NCI-H1436 (cell line): Measurements from ENCODE around the gene ITCH.

Experiments
- DNase-seq: peaks from one replicate; lab custom pipeline; 2025; lab: John Stamatoyannopoulos, UW

The ITCH gene

DNA sequence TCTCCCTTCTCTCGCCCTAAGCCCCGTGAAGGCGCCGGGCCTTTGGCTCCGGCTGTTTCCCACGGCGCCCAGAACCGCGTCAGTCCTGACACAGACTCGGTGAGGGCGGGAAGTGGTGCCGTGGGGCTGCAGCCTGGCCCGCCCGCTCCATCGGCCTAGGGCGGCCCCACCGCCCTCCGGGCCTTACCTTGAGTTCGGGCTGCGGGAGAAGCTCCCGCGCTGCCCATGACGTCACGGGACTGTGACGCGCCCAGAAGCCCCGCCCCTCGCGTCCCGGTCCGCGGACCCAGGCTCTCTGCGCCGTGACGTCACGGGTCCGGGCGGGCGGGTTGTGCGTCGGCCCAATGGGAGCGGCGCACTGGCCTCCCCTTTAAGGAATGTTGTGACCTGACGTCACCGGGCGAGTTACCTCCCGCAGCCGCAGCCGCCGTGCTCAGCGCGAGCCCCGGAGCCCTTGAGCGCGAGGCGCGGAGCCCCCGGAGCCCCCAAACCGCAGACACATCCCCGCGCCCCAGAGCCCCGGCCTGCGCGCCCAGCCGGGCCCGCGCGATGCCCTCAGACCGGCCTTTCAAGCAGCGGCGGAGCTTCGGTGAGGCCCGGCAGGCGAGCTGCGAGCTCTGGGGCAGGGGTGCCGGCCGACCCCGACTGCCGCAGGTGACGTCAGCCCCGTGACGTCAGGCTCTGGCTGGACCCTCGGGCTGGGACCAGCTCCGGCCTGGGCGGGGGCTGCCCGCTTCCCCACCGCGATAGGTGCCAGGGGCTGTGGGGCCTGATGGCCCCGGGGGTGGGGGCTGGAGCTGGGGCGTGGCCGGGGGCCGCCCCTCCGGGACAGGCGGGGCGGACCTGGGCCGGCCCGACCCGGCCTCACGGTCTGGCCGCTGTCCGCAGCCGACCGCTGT is 195.5 kb downstream of the ITCH start, which contains the start of gene MAP1LC3A:
Gene MAP1LC3A (plus strand): TSS at position 399 of the 899 bp plus-strand sequence. CDS start 151 bp downstream, at position 550.
- no peak for DNase-seq

DNA sequence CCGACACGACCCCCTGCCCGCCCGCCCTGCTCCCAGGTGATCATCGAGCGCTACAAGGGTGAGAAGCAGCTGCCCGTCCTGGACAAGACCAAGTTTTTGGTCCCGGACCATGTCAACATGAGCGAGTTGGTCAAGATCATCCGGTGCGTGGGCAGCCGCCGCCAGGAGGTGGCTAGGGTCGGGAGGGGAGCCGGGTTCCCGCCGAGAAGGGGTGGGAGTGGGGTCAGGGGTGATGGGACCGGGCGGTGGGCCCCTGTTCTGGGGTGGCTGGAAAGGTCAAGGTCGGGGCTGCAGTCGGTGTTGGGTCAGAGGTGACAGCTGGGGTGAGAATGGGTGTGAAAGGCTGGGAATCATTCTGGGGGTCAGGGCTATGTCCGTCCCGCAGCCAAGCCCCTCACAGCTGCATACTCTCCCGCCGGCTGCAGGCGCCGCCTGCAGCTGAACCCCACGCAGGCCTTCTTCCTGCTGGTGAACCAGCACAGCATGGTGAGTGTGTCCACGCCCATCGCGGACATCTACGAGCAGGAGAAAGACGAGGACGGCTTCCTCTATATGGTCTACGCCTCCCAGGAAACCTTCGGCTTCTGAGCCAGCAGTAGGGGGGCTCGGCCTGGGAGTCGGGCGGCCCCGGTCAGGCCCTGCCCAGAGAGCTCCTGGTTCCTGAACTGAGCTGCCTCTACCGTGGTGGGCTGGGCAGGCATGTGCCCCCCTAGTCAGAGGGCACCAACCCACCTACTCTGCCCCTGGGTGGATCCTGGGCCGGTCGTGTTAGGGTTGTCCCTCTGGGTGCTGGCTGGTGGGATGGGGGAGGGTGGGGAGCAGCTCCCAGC is 196.5 kb downstream of the ITCH start:
- DNase-seq: no peak

DNA sequence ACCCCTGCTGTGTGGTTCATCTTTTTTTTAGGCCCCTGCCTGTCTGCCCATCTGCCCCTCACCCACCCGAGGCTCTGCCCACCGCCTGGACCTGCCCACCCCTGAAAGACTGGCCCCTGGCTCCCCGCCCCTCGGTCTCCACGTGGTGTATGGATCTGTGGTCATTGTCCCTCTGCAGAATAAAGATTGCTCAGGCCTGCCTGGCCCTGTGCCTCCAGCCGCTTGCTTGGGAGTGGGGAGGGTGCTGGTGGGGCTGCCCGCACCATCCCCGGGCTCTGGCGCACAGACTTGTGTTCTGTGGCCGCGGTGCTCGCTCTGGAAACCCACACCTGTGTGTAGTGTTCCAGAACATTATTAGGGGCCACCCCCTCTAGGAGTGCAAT is 197.1 kb downstream of the ITCH start:
- no peak for DNase-seq

DNA sequence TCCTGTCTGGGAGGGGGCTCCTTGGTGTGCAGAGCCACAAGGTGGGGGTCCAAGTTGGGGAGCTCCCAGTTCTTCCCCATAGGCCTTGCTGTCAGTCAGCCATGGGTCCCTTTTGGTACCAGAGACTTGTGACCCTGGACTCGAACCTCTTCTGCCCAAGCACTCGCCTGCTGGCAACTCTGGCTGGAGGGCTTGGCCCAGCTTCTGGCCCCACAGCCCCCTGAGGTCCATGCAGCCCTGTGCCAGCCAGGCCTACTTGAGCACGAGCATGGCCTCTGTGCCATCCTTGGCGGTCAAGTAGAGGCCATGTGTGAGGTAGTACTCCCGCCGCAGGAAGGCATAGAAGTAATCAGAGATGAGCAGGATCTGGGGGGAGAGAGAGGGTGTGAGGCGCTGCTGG is 197.5 kb downstream of the ITCH start:
- no peak for DNase-seq
